SK-N-SH (cell line): ENCODE results near the gene APBA2.

Source experiments
- CHD2 ChIP-seq: fragments of 150-350 bp; IDR thresholded peaks from 2 replicates; pipeline ENCODE4 v1.6.1; 2018; ENCODE audit warnings: low read length; ENCODE audit not compliant: partially characterized antibody
- CTCF ChIP-seq: fragments of 200-600 bp; sonication (generic); IDR thresholded peaks from 2 replicates; pipeline ENCODE4 v1.6.1; 2017; ENCODE audit warnings: antibody characterized with exemption, mild to moderate bottlenecking, moderate library complexity
- ELF1 ChIP-seq: IDR thresholded peaks from 2 replicates; pipeline ENCODE4 v1.4.0; 2012
- EZH2phosphoT487 ChIP-seq: fragments of 200-600 bp; sonication (generic); IDR thresholded peaks from 2 replicates; pipeline ENCODE4 v1.6.1; 2017; ENCODE audit warnings: low read depth, mixed run types, mild to moderate bottlenecking, antibody characterized with exemption, moderate library complexity, borderline replicate concordance
- FOXJ3 ChIP-seq: sonication (generic); formaldehyde crosslinking; IDR thresholded peaks from 2 replicates; pipeline ENCODE4 v1.5.1; 2020; ENCODE audit warnings: mild to moderate bottlenecking, missing genetic modification reagents
- JUND ChIP-seq: IDR thresholded peaks from 2 replicates; pipeline ENCODE4 v1.4.0; 2012
- MAX ChIP-seq: IDR thresholded peaks from 2 replicates; pipeline ENCODE4 v1.4.0; 2012; ENCODE audit warnings: low read depth
- NFIC ChIP-seq: IDR thresholded peaks from 2 replicates; pipeline ENCODE4 v1.4.0; 2012; ENCODE audit warnings: borderline replicate concordance
- RAD21 ChIP-seq: IDR thresholded peaks from 2 replicates; pipeline ENCODE4 v1.6.1; 2012; ENCODE audit warnings: mild to moderate bottlenecking, low read length
- RFX5 ChIP-seq: IDR thresholded peaks from 2 replicates; pipeline ENCODE4 v1.6.1; 2012; ENCODE audit warnings: mild to moderate bottlenecking, improper control_type of control experiment, low read length
- SMC3 ChIP-seq: IDR thresholded peaks from 2 replicates; pipeline ENCODE4 v1.6.1; 2012; ENCODE audit warnings: low read depth, low read length, improper control_type of control experiment
- USF1 ChIP-seq: IDR thresholded peaks from 2 replicates; pipeline ENCODE4 v1.4.0; 2012; ENCODE audit warnings: low read depth, borderline replicate concordance
- YY1 ChIP-seq: IDR thresholded peaks from 2 replicates; pipeline ENCODE4 v1.4.0; 2012; ENCODE audit warnings: low read depth, mild to moderate bottlenecking
- ZBTB33 ChIP-seq: IDR thresholded peaks from 2 replicates; pipeline ENCODE4 v1.4.0; 2012; ENCODE audit warnings: low read depth, borderline replicate concordance

GRCh38 chr15:29133321-29133720, 247.5 kb downstream of the APBA2 start:
- TF ChIP-seq MAX (no peak), CTCF (no peak), FOXJ3 (CRISPR knock-in tag) (no peak), SMC3 (no peak), RAD21 (no peak), NFIC (no peak), CHD2 (no peak), RFX5 (no peak), ZBTB33 (no peak), YY1 (no peak), EZH2phosphoT487 (no peak), JUND (no peak), ELF1 (no peak), USF1 (no peak)
